ENCODE data around the gene EVL. TPM values are rescaled to one million over a fixed set of nuclear protein-coding genes. Genes with fewer than 3 reads are reported as not detected.

The EVL gene
- total RNA-seq, 1 donor from 2014 or later: 11.7 TPM

GRCh38 chr14:100078997-100079725, 13.9 kb downstream of the EVL start:
- peak overlapping the region; percentile 19 to 36 for H3K27ac ChIP-seq
- no peaks in the 10 kb centered on the region for H3K4me1 ChIP-seq
- H3K36me3 ChIP-seq: no peaks in the 10 kb centered on the region
- H3K4me3 ChIP-seq: no peak overlapping the region
- DNase-seq (ENCODE audit: low spot score in 2 of 2): no peak
- no peak for TF ChIP-seq CTCF (IDR thresholded peaks at IDR 0.05)
- H3K27me3 ChIP-seq: no peaks in the 10 kb centered on the region
- no peaks in the 10 kb centered on the region for H3K9me3 ChIP-seq
- intact Hi-C loops (cut with DNase I): no loop called here

- Histone ChIP-seq H3K27ac (peak overlapping the region in 1 of 2 donors; percentile 18), H3K9me3 (no peaks in the 10 kb centered on the region), H3K27me3 (no peaks in the 10 kb centered on the region), H3K36me3 (no peaks in the 10 kb centered on the region), H3K4me3 (no peak overlapping the region), H3K4me1 (no peaks in the 10 kb centered on the region)
- no peak for TF ChIP-seq CTCF (IDR thresholded peaks at IDR 0.05)
- DNase-seq (ENCODE audit: low spot score in 2 of 2): no peak
- intact Hi-C loops (cut with DNase I): no loop called here
Observed at GRCh38 chr14:100079726-100080005, 14.4 kb downstream of the EVL start.

- H3K36me3 ChIP-seq: no peaks in the 10 kb centered on the region
- no peak overlapping the region for H3K4me3 ChIP-seq
- no peak overlapping the region for H3K27ac ChIP-seq
- no peak for TF ChIP-seq CTCF (IDR thresholded peaks at IDR 0.05)
- intact Hi-C loops (cut with DNase I): no loop called here
- H3K4me1 ChIP-seq: no peaks in the 10 kb centered on the region
- DNase-seq (ENCODE audit: low spot score in 2 of 2): no peak
- H3K9me3 ChIP-seq: no peaks in the 10 kb centered on the region
- H3K27me3 ChIP-seq: no peaks in the 10 kb centered on the region
Observed at GRCh38 chr14:100080206-100080605, 15.0 kb downstream of the EVL start.

DNA sequence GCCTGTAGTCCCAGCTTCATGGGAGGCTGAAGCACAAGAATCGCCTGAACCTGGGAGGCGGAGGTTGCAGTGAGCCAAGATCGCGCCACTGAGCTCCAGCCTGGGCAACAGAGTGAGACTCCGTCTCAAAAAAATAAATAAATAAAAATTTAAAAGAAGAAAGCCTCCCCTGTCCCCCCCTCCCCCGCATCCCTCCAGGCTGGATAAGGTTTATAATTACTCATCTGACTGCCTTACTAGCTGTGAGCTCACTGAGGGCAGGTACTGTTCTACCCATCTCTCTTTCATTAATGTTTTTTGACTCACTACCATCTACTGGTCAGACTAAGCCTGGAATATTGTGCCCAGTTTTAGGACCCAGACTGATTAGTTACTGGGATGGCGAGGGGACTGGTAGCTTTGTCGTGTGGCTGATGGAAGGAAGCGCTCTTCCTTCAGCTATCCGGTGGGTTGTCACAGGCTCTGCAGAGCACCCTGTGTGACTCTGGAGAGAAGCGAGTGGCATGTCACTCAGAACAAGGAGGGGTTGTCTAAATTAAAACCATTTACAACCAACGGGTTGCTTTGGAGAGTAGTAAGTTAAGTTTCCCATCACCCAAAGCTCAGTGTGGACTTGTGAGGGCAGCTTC, 16.9 kb downstream of the EVL start:
- Histone ChIP-seq H3K27ac (no peak overlapping the region), H3K27me3 (no peaks in the 10 kb centered on the region), H3K4me3 (no peak overlapping the region), H3K36me3 (no peaks in the 10 kb centered on the region), H3K9me3 (no peaks in the 10 kb centered on the region), H3K4me1 (no peaks in the 10 kb centered on the region)
- TF ChIP-seq CTCF (IDR thresholded peaks at IDR 0.05): no peak
- intact Hi-C loops (cut with DNase I): no loop called here
- no peak for DNase-seq (ENCODE audit: low spot score in 2 of 2)

DNA sequence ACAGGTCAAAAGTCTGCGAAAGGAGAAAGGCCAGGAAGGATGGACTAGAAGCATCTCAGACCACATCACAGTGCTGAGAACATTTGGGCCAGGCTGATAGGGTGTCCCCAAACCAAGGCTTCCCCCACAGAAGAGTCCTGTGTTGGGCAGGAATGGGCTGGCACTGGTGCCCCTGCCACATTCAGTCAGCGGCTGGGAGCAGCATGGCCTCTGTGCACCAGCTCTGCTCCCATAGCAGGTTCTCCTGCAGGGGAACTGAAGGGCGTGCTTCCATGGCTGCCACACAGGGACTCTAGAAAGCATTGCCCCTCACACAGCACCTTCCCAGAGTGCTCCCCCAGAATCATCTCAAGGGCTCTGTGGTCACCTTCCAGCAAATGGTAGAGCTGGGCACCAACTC, 17.5 kb downstream of the EVL start:
- Histone ChIP-seq H3K27me3 (no peaks in the 10 kb centered on the region), H3K4me1 (no peaks in the 10 kb centered on the region), H3K9me3 (no peaks in the 10 kb centered on the region), H3K4me3 (no peak overlapping the region), H3K27ac (no peak overlapping the region), H3K36me3 (no peaks in the 10 kb centered on the region)
- intact Hi-C loops (cut with DNase I): no loop called here
- TF ChIP-seq CTCF (IDR thresholded peaks at IDR 0.05): no peak
- no peak for DNase-seq (ENCODE audit: low spot score in 2 of 2)
